Osteocyte (in vitro differentiated cells): Measurements from ENCODE around the gene PPP3CA. TPM values are rescaled to one million over a fixed set of nuclear protein-coding genes. Genes with fewer than 3 reads are reported as not detected.

ENCODE experiments used
- DNase-seq: peaks from one replicate; pipeline ENCODE4 v3.0.0; 2021; ENCODE audit warnings: mixed read lengths; ENCODE audit not compliant: unreplicated experiment; ENCODE audit errors: extremely low spot score
- H3K27ac Mint-ChIP-seq: one replicate; pipeline ENCODE4 v1.8.0; 2021; ENCODE audit warnings: mild to moderate bottlenecking, mixed read lengths; ENCODE audit not compliant: unreplicated experiment
- H3K27me3 Mint-ChIP-seq: one replicate; pipeline ENCODE4 v1.8.0; 2021; ENCODE audit warnings: mixed read lengths; ENCODE audit not compliant: unreplicated experiment
- H3K36me3 Mint-ChIP-seq: one replicate; pipeline ENCODE4 v1.8.0; 2021; ENCODE audit warnings: mixed read lengths; ENCODE audit not compliant: unreplicated experiment
- H3K4me1 Mint-ChIP-seq: one replicate; pipeline ENCODE4 v1.8.0; 2021; ENCODE audit warnings: mixed read lengths; ENCODE audit not compliant: unreplicated experiment
- H3K4me3 Mint-ChIP-seq: one replicate; pipeline ENCODE4 v1.8.0; 2021; ENCODE audit warnings: mild to moderate bottlenecking, moderate library complexity, mixed read lengths; ENCODE audit not compliant: unreplicated experiment
- H3K9me3 Mint-ChIP-seq: one replicate; pipeline ENCODE4 v1.8.0; 2021; ENCODE audit warnings: mixed read lengths; ENCODE audit not compliant: unreplicated experiment
- total RNA-seq: library from RNA; stranded (reverse); gene quantifications from 2 replicates; pipeline ENCODE4 v1.2.1, GENCODE V29; 2021
- TF ChIP-seq, protein P1 (sequence below): fragments of 200-600 bp; sonication (generic); IDR thresholded peaks from 2 replicates; pipeline ENCODE4 v1.5.0; 2021; ENCODE audit warnings: antibody characterized with exemption, mild to moderate bottlenecking, moderate library complexity

PPP3CA gene
- total RNA-seq, 1 donor from 2014 or later: 40.5 TPM

DNA sequence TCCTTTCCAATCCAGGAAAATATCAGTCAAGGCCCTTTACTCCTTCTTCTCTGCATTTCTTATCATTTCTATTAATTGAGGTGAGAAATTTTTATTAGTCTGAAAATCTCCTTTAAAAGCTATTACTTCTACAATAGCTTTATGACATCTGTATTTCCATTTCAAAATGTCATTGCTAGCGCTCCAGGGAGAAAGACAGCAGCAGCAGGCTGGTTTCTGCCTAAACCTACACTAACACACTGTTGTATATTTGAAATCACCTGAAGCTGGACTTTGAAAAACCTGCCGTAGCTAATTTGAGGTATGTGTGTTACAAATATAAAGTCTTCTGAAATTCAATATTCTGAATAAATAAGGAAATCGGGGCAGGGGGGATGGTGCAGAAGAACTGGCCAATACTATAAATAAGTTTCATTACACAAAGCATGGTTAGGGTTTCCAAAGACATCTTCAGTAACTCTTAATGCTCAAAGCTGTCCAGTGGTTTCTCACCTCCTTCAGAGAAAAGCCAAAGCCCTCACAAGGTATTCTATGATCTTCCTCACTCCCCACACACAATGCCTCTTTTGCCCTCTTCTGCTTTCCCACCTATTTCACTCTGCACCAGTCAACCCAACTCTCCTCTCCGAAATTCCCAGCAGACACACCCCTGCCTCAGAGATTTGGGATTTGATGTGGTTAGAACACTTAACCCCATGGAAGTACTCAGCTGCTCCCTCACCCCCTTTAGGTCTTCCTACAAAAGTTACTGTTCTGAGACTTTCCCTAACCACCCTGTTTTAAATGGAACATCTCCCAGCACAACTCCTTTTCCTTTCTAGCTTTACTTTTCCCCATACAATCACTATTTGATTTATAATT lies 122.7 kb downstream of the PPP3CA start:
- Mint-ChIP-seq H3K9me3 (peaks cover 4% of the 10 kb centered on the region), H3K4me1 (peaks cover 56% of the 10 kb centered on the region), H3K27ac (no peak overlapping the region), H3K36me3 (no peaks in the 10 kb centered on the region), H3K4me3 (no peak overlapping the region), H3K27me3 (no peaks in the 10 kb centered on the region)
- DNase-seq: no peak
- TF ChIP-seq, protein P1, sequence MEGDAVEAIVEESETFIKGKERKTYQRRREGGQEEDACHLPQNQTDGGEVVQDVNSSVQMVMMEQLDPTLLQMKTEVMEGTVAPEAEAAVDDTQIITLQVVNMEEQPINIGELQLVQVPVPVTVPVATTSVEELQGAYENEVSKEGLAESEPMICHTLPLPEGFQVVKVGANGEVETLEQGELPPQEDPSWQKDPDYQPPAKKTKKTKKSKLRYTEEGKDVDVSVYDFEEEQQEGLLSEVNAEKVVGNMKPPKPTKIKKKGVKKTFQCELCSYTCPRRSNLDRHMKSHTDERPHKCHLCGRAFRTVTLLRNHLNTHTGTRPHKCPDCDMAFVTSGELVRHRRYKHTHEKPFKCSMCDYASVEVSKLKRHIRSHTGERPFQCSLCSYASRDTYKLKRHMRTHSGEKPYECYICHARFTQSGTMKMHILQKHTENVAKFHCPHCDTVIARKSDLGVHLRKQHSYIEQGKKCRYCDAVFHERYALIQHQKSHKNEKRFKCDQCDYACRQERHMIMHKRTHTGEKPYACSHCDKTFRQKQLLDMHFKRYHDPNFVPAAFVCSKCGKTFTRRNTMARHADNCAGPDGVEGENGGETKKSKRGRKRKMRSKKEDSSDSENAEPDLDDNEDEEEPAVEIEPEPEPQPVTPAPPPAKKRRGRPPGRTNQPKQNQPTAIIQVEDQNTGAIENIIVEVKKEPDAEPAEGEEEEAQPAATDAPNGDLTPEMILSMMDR: no peak

DNA sequence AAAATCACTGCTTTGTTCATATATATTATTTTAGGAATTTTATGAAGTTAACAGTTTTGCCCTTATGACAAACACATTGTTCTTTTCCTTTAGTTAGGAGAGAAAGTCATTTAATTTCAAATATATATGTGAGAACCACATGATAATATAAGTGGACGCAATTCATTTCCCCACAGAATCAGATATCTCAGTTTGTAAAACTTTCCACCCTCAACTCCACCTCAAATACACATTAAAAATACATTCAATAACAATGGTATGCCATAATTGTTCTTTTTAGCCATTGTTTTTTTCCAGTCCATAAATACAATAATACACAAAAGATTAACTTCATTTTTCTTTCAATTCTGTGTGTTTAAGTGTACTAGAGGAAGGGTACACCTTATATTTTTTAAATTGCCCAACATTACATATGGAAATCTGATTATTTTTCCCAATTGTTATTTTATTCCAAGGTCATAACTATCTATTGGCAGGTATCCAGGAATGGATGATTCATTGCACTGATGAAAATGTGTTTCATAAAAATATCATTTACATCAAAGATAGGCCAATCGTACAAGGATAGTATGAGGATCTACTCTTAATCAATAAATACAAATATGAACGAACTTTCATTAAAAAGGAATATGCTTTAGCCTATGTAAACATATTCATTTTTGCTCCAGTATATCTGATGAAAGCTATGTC lies 125.0 kb downstream of the PPP3CA start:
- Mint-ChIP-seq H3K9me3 (no peaks in the 10 kb centered on the region), H3K4me1 (peaks cover 67% of the 10 kb centered on the region), H3K36me3 (no peaks in the 10 kb centered on the region), H3K4me3 (no peak overlapping the region), H3K27ac (peak overlapping the region; percentile 12), H3K27me3 (no peaks in the 10 kb centered on the region)
- TF ChIP-seq, protein P1: no peak
- no peak for DNase-seq

DNA sequence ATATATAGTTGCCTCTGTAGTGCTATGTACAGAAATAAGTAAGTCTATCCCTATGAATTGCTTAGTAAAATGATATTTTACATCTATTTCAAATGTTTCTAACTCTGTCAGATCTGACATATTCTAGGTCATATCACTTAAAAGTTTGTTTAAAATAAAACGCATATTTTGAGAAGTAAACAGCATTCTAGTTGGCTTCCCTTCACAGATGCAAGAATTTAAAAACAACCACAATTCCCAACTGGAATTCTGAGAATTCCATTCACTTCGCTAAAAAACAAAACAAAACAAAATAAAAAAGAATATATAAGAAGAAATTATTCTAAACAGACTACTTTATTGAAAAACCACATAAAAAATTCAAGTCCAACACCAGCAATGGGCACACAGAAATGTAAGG lies 126.0 kb downstream of the PPP3CA start:
- Mint-ChIP-seq H3K4me3 (no peak overlapping the region), H3K4me1 (peaks cover 73% of the 10 kb centered on the region), H3K27me3 (no peaks in the 10 kb centered on the region), H3K9me3 (no peaks in the 10 kb centered on the region), H3K27ac (peak overlapping the region; percentile 27), H3K36me3 (no peaks in the 10 kb centered on the region)
- no peak for DNase-seq
- TF ChIP-seq, protein P1: no peak

DNA sequence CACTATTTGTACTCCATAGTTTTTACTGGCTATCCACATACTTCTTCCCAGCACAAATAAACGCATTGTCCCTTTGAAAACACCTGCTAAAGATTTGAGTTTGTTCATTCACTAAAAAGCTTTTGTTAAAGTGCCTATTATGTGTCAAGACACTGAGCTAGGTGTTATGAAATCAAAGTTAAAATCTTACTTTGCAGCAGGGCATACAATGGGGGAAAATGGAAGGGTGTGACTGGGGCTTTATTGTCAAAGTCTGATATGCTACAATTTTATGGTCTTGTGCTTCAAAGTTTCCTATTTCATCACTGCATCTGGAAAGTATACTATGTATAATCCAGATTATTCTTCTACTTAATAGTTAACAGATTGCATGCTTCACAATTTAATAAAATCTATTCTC lies 128.4 kb downstream of the PPP3CA start:
- no peak overlapping the region for H3K4me3 Mint-ChIP-seq
- no peaks in the 10 kb centered on the region for H3K27me3 Mint-ChIP-seq
- peak overlapping the region; percentile 87 for H3K27ac Mint-ChIP-seq
- H3K9me3 Mint-ChIP-seq: no peaks in the 10 kb centered on the region
- TF ChIP-seq, protein P1: no peak
- H3K36me3 Mint-ChIP-seq: no peaks in the 10 kb centered on the region
- H3K4me1 Mint-ChIP-seq: peaks cover 69% of the 10 kb centered on the region
- no peak for DNase-seq

DNA sequence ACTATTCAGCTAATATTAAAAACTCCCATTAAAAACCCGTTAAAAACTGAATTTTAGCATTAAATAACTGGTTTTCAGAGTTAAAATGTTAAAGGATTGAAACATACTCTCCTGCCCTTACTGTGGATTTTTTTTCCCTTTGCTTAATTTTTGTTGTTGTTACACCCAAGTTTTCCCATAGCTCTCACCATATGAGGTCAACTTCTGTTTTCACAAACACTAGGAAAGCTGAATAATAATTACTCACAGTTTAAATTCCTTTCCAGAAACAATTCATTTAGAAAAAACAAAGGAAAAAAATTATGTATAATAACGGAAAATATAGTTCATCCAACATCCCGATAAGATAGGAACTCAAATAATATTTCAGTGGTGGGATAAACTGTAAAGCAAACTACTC lies 129.0 kb downstream of the PPP3CA start:
- H3K27ac Mint-ChIP-seq: peak overlapping the region; percentile 87

More for the DNA sequence above, 129.0 kb downstream of the PPP3CA start:
- H3K9me3 Mint-ChIP-seq: no peaks in the 10 kb centered on the region
- peaks cover 65% of the 10 kb centered on the region for H3K4me1 Mint-ChIP-seq
- TF ChIP-seq, protein P1: no peak
- H3K27me3 Mint-ChIP-seq: no peaks in the 10 kb centered on the region
- H3K4me3 Mint-ChIP-seq: no peak overlapping the region
- no peak for DNase-seq
- H3K36me3 Mint-ChIP-seq: no peaks in the 10 kb centered on the region
